GM23338 (cell line): ENCODE measurements around the gene SCIN. TPM values are rescaled to one million over a fixed set of nuclear protein-coding genes. Genes with fewer than 3 reads are reported as not detected.

Experiments used
- ATAC-seq: fragments of 200-7000 bp; cut with Tn5 transposase; 3 replicates; pipeline ENCODE4 v1.9.1; 2020
- DNase-seq: peaks from one replicate; pipeline ENCODE4 v3.0.0-alpha.2; 2015; ENCODE audit warnings: low spot score
- H2AFZ ChIP-seq: fragments of 200-600 bp; sonication (generic); 2 replicates; pipeline ENCODE4 v1.8.0; 2016; ENCODE audit warnings: antibody characterized with exemption, mild to moderate bottlenecking, moderate library complexity
- H3F3A ChIP-seq: fragments of 200-600 bp; sonication (generic); replicated peaks from 2 replicates; pipeline ENCODE4 v1.8.0; 2017; ENCODE audit warnings: antibody characterized with exemption, mixed run types, low read depth
- H3K27ac ChIP-seq: fragments of 200-600 bp; sonication (generic); 2 replicates; pipeline ENCODE4 v1.6.1; 2016; ENCODE audit warnings: low read depth
- H3K27me3 ChIP-seq: fragments of 200-600 bp; sonication (generic); 2 replicates; pipeline ENCODE4 v1.8.0; 2016; ENCODE audit warnings: mild to moderate bottlenecking, mixed run types, moderate library complexity; ENCODE audit not compliant: insufficient read depth
- H3K36me3 ChIP-seq: fragments of 200-600 bp; sonication (generic); 2 replicates; pipeline ENCODE4 v1.8.0; 2016; ENCODE audit warnings: mild to moderate bottlenecking; ENCODE audit not compliant: insufficient read depth
- H3K4me1 ChIP-seq: fragments of 200-600 bp; sonication (generic); 2 replicates; pipeline ENCODE4 v1.8.0; 2016; ENCODE audit warnings: mild to moderate bottlenecking, moderate library complexity; ENCODE audit not compliant: insufficient read depth
- H3K4me2 ChIP-seq: fragments of 200-600 bp; sonication (generic); 2 replicates; pipeline ENCODE4 v1.7.1; 2017; ENCODE audit warnings: mixed run types
- H3K4me3 ChIP-seq: fragments of 200-600 bp; sonication (generic); 2 replicates; pipeline ENCODE4 v1.6.1; 2016; ENCODE audit warnings: mixed run types
- H3K79me2 ChIP-seq: fragments of 200-600 bp; sonication (generic); replicated peaks from 2 replicates; pipeline ENCODE4 v1.8.0; 2017; ENCODE audit warnings: mild to moderate bottlenecking; ENCODE audit not compliant: insufficient read depth
- H3K9me2 ChIP-seq: fragments of 200-600 bp; sonication (generic); 2 replicates; pipeline ENCODE4 v1.8.0; 2017; ENCODE audit not compliant: insufficient read depth
- H4K20me1 ChIP-seq: fragments of 200-600 bp; sonication (generic); replicated peaks from 2 replicates; pipeline ENCODE4 v1.8.0; 2017; ENCODE audit warnings: mild to moderate bottlenecking; ENCODE audit not compliant: insufficient read depth
- H3K27ac Mint-ChIP-seq: 2 replicates; pipeline ENCODE4 v1.8.0; 2020; ENCODE audit warnings: inconsistent platforms, mild to moderate bottlenecking, moderate library complexity, mixed read lengths
- H3K27me3 Mint-ChIP-seq: 3 replicates; pipeline ENCODE4 v1.8.0; 2022; ENCODE audit warnings: low read depth, mild to moderate bottlenecking, moderate library complexity, mixed read lengths, inconsistent platforms; ENCODE audit not compliant: insufficient read depth, poor library complexity
- H3K36me3 Mint-ChIP-seq: 3 replicates; pipeline ENCODE4 v1.8.0; 2021; ENCODE audit warnings: low read depth, mild to moderate bottlenecking, inconsistent platforms, moderate library complexity, mixed read lengths
- H3K4me1 Mint-ChIP-seq: 3 replicates; pipeline ENCODE4 v1.8.0; 2020; ENCODE audit warnings: mild to moderate bottlenecking, inconsistent platforms, mixed read lengths
- H3K4me3 Mint-ChIP-seq: 3 replicates; pipeline ENCODE4 v1.8.0; 2021; ENCODE audit warnings: moderate library complexity, mild to moderate bottlenecking, inconsistent platforms, mixed read lengths
- H3K9me3 Mint-ChIP-seq: 3 replicates; pipeline ENCODE4 v1.8.0; 2020; ENCODE audit warnings: moderate library complexity, mild to moderate bottlenecking, inconsistent platforms, mixed read lengths
- CREB1 ChIP-seq: fragments of 250-450 bp; sonication (Bioruptor Pico); IDR thresholded peaks from 2 replicates; pipeline ENCODE4 v1.5.0; 2020; ENCODE audit warnings: low read depth, mild to moderate bottlenecking, moderate library complexity
- EZH2 ChIP-seq: fragments of 200-600 bp; sonication (generic); IDR thresholded peaks from one replicate; pipeline ENCODE4 v1.8.0; 2017; ENCODE audit warnings: antibody characterized with exemption, mild to moderate bottlenecking, low read depth; ENCODE audit not compliant: unreplicated experiment
- EZH2phosphoT487 ChIP-seq: fragments of 200-600 bp; sonication (generic); IDR thresholded peaks from one replicate; pipeline ENCODE4 v1.8.1; 2018; ENCODE audit warnings: antibody characterized with exemption; ENCODE audit not compliant: unreplicated experiment
- JUNB ChIP-seq: IDR thresholded peaks from one replicate; pipeline ENCODE4 v1.6.1; 2016; ENCODE audit warnings: antibody characterized with exemption; ENCODE audit not compliant: unreplicated experiment
- POLR2AphosphoS5 ChIP-seq: IDR thresholded peaks from 2 replicates; pipeline ENCODE4 v1.6.1; 2016; ENCODE audit warnings: antibody characterized with exemption, low read depth
- STAT1 ChIP-seq: IDR thresholded peaks from one replicate; pipeline ENCODE4 v1.6.1; 2016; ENCODE audit warnings: antibody characterized with exemption; ENCODE audit not compliant: unreplicated experiment
- ZNF114 ChIP-seq: fragments of 250-450 bp; sonication (Bioruptor Pico); IDR thresholded peaks from 2 replicates; pipeline ENCODE4 v1.5.0; 2020; ENCODE audit warnings: mild to moderate bottlenecking, moderate library complexity
- ZNF331 ChIP-seq: fragments of 250-450 bp; sonication (Bioruptor Pico); IDR thresholded peaks from 2 replicates; pipeline ENCODE4 v1.5.0; 2020; ENCODE audit warnings: low read depth, mild to moderate bottlenecking, moderate library complexity
- polyA plus RNA-seq: library from polyadenylated mRNA; unstranded; fragments of >200 nt; fragmentation: Nextera tagmentation; extraction: Ambion mirVana; gene quantifications from 2 replicates; pipeline ENCODE4 v1.2.1, GENCODE V29; 2016
- total RNA-seq: library from RNA; depleted of rRNA; stranded (reverse); fragments of >200 nt; shearing (Covaris generic); gene quantifications from 2 replicates; pipeline ENCODE4 v1.2.3, GENCODE V29; 2014
- TF ChIP-seq, protein P1 (sequence below): IDR thresholded peaks from 2 replicates; pipeline ENCODE4 v1.6.1; 2016; ENCODE audit warnings: antibody characterized with exemption
- TF ChIP-seq, protein P2 (sequence below): IDR thresholded peaks from one replicate; pipeline ENCODE4 v1.6.1; 2018; ENCODE audit warnings: antibody characterized with exemption; ENCODE audit not compliant: unreplicated experiment

The SCIN gene
- total and polyA plus RNA-seq, 2 experiments from 2014 or later = 0.80 to 0.92 TPM

DNA sequence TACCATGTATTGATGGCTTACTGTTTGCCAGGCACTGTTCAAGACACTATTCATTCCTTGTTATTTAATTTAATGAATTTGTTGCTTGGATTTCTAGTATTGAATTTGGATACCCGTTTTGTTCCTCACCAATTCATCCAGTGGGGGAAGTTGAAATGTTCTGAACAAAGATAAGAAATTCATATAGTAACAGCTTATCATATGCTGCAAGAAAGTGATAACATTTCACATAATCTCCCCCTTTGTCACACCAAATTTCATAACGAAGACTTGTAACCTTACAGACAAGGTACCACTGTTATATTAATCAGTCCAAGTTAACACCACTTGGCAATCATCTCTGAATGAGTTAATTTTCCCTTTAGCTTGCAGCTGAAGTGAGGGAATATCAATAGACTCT lies 42.1 kb downstream of the SCIN start (continued):
- TF ChIP-seq, protein P1, sequence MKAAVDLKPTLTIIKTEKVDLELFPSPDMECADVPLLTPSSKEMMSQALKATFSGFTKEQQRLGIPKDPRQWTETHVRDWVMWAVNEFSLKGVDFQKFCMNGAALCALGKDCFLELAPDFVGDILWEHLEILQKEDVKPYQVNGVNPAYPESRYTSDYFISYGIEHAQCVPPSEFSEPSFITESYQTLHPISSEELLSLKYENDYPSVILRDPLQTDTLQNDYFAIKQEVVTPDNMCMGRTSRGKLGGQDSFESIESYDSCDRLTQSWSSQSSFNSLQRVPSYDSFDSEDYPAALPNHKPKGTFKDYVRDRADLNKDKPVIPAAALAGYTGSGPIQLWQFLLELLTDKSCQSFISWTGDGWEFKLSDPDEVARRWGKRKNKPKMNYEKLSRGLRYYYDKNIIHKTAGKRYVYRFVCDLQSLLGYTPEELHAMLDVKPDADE = no peak
- TF ChIP-seq JUNB (no peak), POLR2AphosphoS5 (no peak), EZH2 (no peak), ZNF114 (CRISPR knock-in tag) (no peak), ZNF331 (no peak), STAT1 (no peak)

DNA sequence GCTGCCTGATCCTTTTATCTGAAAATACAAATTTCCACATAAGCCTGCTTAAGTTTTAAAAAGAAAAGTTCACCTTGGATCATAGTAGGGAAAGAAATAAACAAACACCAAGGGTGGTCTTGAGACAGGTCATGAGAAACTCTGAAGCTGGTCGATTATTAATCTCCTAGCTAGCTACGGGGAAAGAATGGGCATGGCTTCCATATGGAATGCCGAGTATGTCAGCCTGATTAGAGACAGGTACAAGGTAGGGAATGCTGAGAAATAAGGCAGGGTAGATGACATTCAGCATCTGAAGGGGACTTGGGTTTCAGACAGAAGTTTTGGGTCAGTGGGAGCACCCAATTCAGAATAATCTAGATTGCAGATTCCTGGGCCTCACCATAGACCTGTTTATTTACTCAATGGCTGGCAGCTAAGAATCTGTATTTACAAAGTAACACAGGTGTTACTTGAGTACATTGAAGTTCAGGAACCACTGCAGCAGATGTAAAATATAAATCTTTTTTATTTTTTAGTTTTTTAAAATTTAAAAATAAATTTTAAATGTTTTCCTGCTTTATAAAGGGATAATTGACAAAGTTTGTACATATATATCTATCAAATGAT lies 49.0 kb downstream of the SCIN start:
- TF ChIP-seq ZNF331 (no peak), EZH2phosphoT487 (no peak), ZNF114 (CRISPR knock-in tag) (no peak), CREB1 (CRISPR knock-in tag) (no peak)
- TF ChIP-seq, protein P1 = no peak
- TF ChIP-seq, protein P2, sequence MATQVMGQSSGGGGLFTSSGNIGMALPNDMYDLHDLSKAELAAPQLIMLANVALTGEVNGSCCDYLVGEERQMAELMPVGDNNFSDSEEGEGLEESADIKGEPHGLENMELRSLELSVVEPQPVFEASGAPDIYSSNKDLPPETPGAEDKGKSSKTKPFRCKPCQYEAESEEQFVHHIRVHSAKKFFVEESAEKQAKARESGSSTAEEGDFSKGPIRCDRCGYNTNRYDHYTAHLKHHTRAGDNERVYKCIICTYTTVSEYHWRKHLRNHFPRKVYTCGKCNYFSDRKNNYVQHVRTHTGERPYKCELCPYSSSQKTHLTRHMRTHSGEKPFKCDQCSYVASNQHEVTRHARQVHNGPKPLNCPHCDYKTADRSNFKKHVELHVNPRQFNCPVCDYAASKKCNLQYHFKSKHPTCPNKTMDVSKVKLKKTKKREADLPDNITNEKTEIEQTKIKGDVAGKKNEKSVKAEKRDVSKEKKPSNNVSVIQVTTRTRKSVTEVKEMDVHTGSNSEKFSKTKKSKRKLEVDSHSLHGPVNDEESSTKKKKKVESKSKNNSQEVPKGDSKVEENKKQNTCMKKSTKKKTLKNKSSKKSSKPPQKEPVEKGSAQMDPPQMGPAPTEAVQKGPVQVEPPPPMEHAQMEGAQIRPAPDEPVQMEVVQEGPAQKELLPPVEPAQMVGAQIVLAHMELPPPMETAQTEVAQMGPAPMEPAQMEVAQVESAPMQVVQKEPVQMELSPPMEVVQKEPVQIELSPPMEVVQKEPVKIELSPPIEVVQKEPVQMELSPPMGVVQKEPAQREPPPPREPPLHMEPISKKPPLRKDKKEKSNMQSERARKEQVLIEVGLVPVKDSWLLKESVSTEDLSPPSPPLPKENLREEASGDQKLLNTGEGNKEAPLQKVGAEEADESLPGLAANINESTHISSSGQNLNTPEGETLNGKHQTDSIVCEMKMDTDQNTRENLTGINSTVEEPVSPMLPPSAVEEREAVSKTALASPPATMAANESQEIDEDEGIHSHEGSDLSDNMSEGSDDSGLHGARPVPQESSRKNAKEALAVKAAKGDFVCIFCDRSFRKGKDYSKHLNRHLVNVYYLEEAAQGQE = no peak
- no peaks in the 10 kb centered on the region for H4K20me1 ChIP-seq
- H2AFZ ChIP-seq = no peak overlapping the region
- H3K27me3 Mint-ChIP-seq = no peaks in the 10 kb centered on the region
- H3K4me1 Mint-ChIP-seq = peaks cover 9% of the 10 kb centered on the region; the same call in 2 of the 3 replicates
- H3K36me3 Mint-ChIP-seq = no peaks in the 10 kb centered on the region
- no peaks in the 10 kb centered on the region for H3K9me3 Mint-ChIP-seq
- DNase-seq (peak; percentile 60), ATAC-seq (peak; percentile 71)
- H3K9me2 ChIP-seq = no peaks in the 10 kb centered on the region
- no peak overlapping the region for H3K27ac ChIP-seq
- H3K4me1 ChIP-seq = no peaks in the 10 kb centered on the region; the same call in 1 of the 2 replicates
- H3K4me3 Mint-ChIP-seq = no peak overlapping the region
- H3F3A ChIP-seq = no peaks in the 10 kb centered on the region
- H3K27ac Mint-ChIP-seq = peak overlapping the region; percentile 60; the same call in 1 of the 2 replicates
- no peaks in the 10 kb centered on the region for H3K36me3 ChIP-seq
- H3K4me3 ChIP-seq = no peak overlapping the region
- no peaks in the 10 kb centered on the region for H3K27me3 ChIP-seq
- no peak overlapping the region for H3K4me2 ChIP-seq
- no peaks in the 10 kb centered on the region for H3K79me2 ChIP-seq
